SK-N-SH (cell line): ENCODE results near the gene NR6A1.

Experiments used
- FOXM1 ChIP-seq: IDR thresholded peaks from 2 replicates; pipeline ENCODE4 v1.4.0; 2012; ENCODE audit warnings: low read depth, mild to moderate bottlenecking
- JUND ChIP-seq: IDR thresholded peaks from 2 replicates; pipeline ENCODE4 v1.4.0; 2012
- NRF1 ChIP-seq: IDR thresholded peaks from 2 replicates; pipeline ENCODE4 v1.6.1; 2012; ENCODE audit warnings: low read depth, mild to moderate bottlenecking, low read length
- POLR2AphosphoS5 ChIP-seq: IDR thresholded peaks from 2 replicates; pipeline ENCODE4 v1.6.1; 2012; ENCODE audit warnings: low read depth, low read length
- RAD21 ChIP-seq: IDR thresholded peaks from 2 replicates; pipeline ENCODE4 v1.6.1; 2012; ENCODE audit warnings: mild to moderate bottlenecking, low read length
- SMC3 ChIP-seq: IDR thresholded peaks from 2 replicates; pipeline ENCODE4 v1.6.1; 2012; ENCODE audit warnings: low read depth, low read length, improper control_type of control experiment
- TAF1 ChIP-seq: IDR thresholded peaks from 2 replicates; pipeline ENCODE4 v1.6.1; 2012; ENCODE audit warnings: low read depth, mild to moderate bottlenecking, low read length, moderate library complexity, borderline replicate concordance
- TEAD4 ChIP-seq: IDR thresholded peaks from 2 replicates; pipeline ENCODE4 v1.4.0; 2012; ENCODE audit warnings: mild to moderate bottlenecking, borderline replicate concordance; ENCODE audit not compliant: insufficient read depth
- YY1 ChIP-seq: IDR thresholded peaks from 2 replicates; pipeline ENCODE4 v1.4.0; 2012; ENCODE audit warnings: low read depth, mild to moderate bottlenecking
- TF ChIP-seq, protein P1 (sequence below): fragments of 200-600 bp; sonication (generic); IDR thresholded peaks from 2 replicates; pipeline ENCODE4 v1.6.1; 2017; ENCODE audit warnings: antibody characterized with exemption, mild to moderate bottlenecking, moderate library complexity
- TF ChIP-seq, protein P2 (sequence below): IDR thresholded peaks from 2 replicates; pipeline ENCODE4 v1.4.0; 2012; ENCODE audit warnings: low read depth, borderline replicate concordance
- TF ChIP-seq, protein P3 (sequence below): IDR thresholded peaks from 2 replicates; pipeline ENCODE4 v1.4.0; 2012; ENCODE audit warnings: low read depth, borderline replicate concordance
- TF ChIP-seq, protein P4 (sequence below): IDR thresholded peaks from 2 replicates; pipeline ENCODE4 v1.6.1; 2012; ENCODE audit warnings: mild to moderate bottlenecking, low read depth, low read length, moderate library complexity
- TF ChIP-seq, protein P5 (sequence below): IDR thresholded peaks from 2 replicates; pipeline ENCODE4; 2012

GRCh38 chr9:124514874-124515273, 256.2 kb downstream of the NR6A1 start:
- TF ChIP-seq, protein P1, sequence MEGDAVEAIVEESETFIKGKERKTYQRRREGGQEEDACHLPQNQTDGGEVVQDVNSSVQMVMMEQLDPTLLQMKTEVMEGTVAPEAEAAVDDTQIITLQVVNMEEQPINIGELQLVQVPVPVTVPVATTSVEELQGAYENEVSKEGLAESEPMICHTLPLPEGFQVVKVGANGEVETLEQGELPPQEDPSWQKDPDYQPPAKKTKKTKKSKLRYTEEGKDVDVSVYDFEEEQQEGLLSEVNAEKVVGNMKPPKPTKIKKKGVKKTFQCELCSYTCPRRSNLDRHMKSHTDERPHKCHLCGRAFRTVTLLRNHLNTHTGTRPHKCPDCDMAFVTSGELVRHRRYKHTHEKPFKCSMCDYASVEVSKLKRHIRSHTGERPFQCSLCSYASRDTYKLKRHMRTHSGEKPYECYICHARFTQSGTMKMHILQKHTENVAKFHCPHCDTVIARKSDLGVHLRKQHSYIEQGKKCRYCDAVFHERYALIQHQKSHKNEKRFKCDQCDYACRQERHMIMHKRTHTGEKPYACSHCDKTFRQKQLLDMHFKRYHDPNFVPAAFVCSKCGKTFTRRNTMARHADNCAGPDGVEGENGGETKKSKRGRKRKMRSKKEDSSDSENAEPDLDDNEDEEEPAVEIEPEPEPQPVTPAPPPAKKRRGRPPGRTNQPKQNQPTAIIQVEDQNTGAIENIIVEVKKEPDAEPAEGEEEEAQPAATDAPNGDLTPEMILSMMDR, result no peak
- TF ChIP-seq, protein P2, sequence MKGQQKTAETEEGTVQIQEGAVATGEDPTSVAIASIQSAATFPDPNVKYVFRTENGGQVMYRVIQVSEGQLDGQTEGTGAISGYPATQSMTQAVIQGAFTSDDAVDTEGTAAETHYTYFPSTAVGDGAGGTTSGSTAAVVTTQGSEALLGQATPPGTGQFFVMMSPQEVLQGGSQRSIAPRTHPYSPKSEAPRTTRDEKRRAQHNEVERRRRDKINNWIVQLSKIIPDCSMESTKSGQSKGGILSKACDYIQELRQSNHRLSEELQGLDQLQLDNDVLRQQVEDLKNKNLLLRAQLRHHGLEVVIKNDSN, result no peak
- TF ChIP-seq, protein P3, sequence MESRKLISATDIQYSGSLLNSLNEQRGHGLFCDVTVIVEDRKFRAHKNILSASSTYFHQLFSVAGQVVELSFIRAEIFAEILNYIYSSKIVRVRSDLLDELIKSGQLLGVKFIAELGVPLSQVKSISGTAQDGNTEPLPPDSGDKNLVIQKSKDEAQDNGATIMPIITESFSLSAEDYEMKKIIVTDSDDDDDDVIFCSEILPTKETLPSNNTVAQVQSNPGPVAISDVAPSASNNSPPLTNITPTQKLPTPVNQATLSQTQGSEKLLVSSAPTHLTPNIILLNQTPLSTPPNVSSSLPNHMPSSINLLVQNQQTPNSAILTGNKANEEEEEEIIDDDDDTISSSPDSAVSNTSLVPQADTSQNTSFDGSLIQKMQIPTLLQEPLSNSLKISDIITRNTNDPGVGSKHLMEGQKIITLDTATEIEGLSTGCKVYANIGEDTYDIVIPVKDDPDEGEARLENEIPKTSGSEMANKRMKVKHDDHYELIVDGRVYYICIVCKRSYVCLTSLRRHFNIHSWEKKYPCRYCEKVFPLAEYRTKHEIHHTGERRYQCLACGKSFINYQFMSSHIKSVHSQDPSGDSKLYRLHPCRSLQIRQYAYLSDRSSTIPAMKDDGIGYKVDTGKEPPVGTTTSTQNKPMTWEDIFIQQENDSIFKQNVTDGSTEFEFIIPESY, result no peak
- no peak for TF ChIP-seq YY1
- no peak for TF ChIP-seq POLR2AphosphoS5
- TF ChIP-seq, protein P4, sequence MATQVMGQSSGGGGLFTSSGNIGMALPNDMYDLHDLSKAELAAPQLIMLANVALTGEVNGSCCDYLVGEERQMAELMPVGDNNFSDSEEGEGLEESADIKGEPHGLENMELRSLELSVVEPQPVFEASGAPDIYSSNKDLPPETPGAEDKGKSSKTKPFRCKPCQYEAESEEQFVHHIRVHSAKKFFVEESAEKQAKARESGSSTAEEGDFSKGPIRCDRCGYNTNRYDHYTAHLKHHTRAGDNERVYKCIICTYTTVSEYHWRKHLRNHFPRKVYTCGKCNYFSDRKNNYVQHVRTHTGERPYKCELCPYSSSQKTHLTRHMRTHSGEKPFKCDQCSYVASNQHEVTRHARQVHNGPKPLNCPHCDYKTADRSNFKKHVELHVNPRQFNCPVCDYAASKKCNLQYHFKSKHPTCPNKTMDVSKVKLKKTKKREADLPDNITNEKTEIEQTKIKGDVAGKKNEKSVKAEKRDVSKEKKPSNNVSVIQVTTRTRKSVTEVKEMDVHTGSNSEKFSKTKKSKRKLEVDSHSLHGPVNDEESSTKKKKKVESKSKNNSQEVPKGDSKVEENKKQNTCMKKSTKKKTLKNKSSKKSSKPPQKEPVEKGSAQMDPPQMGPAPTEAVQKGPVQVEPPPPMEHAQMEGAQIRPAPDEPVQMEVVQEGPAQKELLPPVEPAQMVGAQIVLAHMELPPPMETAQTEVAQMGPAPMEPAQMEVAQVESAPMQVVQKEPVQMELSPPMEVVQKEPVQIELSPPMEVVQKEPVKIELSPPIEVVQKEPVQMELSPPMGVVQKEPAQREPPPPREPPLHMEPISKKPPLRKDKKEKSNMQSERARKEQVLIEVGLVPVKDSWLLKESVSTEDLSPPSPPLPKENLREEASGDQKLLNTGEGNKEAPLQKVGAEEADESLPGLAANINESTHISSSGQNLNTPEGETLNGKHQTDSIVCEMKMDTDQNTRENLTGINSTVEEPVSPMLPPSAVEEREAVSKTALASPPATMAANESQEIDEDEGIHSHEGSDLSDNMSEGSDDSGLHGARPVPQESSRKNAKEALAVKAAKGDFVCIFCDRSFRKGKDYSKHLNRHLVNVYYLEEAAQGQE, result no peak
- TF ChIP-seq RAD21, result no peak
- TF ChIP-seq NRF1, result no peak
- no peak for TF ChIP-seq TAF1
- TF ChIP-seq FOXM1, result no peak
- TF ChIP-seq SMC3, result no peak
- no peak for TF ChIP-seq TEAD4
- no peak for TF ChIP-seq JUND
- TF ChIP-seq, protein P5, sequence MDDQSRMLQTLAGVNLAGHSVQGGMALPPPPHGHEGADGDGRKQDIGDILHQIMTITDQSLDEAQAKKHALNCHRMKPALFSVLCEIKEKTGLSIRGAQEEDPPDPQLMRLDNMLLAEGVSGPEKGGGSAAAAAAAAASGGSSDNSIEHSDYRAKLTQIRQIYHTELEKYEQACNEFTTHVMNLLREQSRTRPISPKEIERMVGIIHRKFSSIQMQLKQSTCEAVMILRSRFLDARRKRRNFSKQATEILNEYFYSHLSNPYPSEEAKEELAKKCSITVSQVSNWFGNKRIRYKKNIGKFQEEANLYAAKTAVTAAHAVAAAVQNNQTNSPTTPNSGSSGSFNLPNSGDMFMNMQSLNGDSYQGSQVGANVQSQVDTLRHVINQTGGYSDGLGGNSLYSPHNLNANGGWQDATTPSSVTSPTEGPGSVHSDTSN, result no peak
